HG02840 (cell line): ENCODE results near the gene CD164L2.
"Not testable (repeated sequence)": the region's sequence is repeated elsewhere in the genome, so short reads cannot be mapped to it uniquely, and the experiment has no call there.

Source experiments
- ATAC-seq: cut with Tn5 transposase; IDR thresholded peaks from one replicate; pipeline ENCODE4 v1.9.1; 2021; ENCODE audit warnings: mild to moderate bottlenecking, moderate library complexity, moderate number of reproducible peaks; ENCODE audit not compliant: unreplicated experiment, low FRiP score

The CD164L2 gene

GRCh38 chr1:27405598-27406361 is 22.6 kb upstream of the CD164L2 start:
- ATAC-seq: not testable (repeated sequence)

DNA sequence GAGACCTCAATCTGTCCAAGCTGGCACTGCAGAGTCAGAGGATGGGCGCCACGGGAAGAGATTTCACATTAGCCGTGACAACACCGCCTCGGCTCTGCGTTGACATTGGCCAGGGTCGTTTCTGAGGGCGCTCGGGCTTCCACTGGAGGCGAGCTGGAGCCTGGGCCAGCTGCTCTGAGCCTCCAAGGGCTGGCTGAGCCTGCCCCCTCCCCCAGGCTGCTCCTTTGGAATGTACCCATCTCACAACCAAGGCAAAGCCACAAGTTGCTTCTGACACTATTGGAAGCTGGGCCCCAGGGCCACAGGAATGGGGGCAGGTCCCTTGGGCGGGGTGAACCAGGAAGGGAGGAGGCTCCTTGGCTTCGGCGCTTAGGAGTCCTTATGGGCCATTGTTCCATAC is 21.9 kb upstream of the CD164L2 start:
- no peak for ATAC-seq

DNA sequence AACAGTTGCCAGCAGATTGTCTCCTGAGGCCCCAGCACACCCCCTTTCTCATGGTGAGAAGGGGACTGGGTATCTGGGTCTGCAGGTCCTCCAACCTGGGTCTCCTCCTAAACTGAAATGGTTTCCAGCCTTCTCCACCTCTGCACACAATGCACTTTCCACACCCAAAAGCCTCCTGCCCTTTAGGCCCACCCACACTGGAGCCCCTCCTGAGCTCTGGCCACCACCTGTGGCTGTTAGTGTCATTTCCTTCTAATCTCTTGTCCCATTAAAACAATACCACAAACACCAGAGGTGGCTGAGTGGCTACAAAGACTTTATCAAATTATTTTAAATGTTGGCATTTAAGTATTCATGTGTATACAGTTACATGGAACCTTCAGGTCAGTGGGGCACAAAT is 20.8 kb upstream of the CD164L2 start:
- ATAC-seq: no peak

- no peak for ATAC-seq
Observed at GRCh38 chr1:27403065-27403726, 20.1 kb upstream of the CD164L2 start.

DNA sequence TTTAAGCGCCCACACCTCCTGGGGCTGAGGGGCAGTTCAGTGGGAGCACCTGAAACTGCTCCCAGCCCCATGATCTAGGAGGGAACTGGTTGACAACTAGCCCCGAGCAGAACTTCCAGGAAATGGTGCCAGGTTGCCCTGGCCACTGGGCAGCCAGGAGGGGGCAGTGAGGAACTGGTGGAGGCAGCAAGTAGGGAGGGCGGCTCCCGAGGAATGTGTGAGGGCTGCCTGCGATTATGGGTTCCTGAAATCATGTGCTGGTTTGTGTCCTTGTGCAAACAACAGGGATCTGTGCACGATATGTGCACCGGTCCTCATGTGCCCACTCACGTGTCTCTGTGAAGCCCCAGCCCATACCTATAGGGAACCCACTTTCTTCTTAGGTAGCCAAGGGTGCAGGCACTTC is 19.2 kb upstream of the CD164L2 start:
- no peak for ATAC-seq

DNA sequence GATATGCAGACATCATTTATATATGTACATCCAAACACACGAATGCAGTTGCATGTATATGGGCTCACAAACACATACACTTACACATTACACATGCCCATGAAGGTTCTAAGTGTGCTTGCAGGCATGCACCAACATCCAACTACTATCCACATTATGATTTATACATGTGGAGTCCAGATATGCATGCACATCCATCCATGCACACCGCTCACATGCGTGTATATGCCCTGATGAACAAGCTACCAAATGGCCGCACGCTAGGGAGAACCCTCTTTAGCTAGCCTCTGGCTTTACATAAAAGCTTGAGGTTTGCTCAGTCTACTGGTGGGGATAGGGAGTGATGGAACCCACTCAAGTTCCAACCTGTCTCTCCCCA is 17.8 kb upstream of the CD164L2 start:
- ATAC-seq: no peak

- ATAC-seq: no peak
Observed at GRCh38 chr1:27400082-27400962, 17.2 kb upstream of the CD164L2 start.

GRCh38 chr1:27399251-27400025 is 16.3 kb upstream of the CD164L2 start:
- ATAC-seq: no peak

DNA sequence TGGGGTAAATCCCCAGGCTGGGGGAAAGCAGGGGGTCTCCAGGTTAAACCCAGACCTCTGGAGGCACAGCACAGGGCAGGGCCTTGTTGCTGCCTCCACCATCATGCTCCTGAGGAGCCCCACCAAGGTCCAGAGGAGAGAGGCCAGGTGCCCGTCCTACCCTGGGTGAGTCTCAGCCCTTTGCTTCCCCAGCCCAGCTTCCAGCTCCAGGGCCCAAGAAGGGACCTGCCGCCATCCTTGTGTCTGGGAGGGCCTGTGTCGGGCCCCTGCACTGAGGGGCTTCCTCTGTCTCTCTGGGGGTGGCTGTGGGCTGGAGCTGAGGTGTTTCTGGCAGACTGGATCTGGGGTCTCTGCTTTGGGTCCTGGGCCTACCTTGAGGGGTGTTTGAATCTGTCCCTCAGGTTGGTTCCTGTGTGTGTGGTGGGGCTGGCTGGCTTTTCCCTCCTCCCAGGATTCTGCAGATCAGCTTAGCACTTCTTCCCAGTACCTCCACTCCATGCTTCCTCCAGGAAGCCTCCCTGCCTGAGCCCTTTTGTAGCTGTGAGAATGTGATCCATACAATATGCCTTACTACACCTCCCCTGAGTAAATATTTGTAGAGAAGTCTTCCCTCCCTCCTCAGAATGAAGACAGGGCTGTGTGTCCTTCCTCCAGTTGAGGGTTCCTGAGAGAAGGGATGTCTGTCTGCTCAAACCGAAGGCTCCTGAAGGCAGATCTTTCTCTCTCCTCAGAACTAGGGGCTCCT is 15.4 kb upstream of the CD164L2 start:
- ATAC-seq: no peak

DNA sequence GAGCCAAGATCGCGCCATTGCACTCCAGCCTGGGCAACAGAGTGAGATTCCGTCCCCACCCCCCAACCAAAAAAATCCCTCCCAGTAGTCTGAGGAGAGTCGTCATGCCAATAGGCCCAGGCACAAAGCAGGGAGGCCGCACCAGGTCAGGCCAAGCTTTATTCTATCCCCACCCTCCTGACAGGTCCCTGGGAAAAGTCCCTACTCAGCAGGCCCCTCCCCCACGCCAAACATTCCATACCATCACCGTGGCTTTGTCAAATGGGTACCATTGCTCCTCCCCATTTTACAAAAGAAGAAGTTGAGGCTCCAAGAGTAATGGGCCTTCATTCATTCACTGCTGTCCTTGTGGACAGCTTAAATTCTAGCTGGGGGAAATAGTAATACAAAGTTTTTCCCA is 14.6 kb upstream of the CD164L2 start:
- no peak for ATAC-seq

GRCh38 chr1:27397110-27397509 is 14.0 kb upstream of the CD164L2 start:
- ATAC-seq: no peak

- no peak for ATAC-seq
Observed at GRCh38 chr1:27395441-27396195, 12.5 kb upstream of the CD164L2 start.

DNA sequence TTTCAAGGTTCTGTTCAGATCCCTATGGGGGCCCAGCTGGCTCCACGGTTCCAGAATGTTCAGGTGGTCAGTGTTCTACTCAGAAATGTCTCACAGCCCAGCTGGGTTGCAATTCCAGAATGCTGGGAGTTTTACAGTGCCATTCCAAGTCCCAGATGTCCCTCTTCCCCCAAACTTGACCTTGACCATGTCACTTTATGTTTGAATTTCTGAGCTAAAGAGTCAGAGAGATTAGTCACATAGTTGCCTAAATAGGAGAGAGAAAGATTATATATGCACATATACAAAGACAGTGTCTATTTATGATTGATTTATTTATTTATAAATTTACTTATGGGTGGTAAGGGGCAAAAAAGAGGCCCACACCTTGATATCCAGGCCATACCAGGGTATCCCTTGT is 11.8 kb upstream of the CD164L2 start:
- no peak for ATAC-seq

GRCh38 chr1:27394282-27394658 is 11.1 kb upstream of the CD164L2 start:
- ATAC-seq: no peak

GRCh38 chr1:27393641-27394281 is 10.6 kb upstream of the CD164L2 start:
- no peak for ATAC-seq

DNA sequence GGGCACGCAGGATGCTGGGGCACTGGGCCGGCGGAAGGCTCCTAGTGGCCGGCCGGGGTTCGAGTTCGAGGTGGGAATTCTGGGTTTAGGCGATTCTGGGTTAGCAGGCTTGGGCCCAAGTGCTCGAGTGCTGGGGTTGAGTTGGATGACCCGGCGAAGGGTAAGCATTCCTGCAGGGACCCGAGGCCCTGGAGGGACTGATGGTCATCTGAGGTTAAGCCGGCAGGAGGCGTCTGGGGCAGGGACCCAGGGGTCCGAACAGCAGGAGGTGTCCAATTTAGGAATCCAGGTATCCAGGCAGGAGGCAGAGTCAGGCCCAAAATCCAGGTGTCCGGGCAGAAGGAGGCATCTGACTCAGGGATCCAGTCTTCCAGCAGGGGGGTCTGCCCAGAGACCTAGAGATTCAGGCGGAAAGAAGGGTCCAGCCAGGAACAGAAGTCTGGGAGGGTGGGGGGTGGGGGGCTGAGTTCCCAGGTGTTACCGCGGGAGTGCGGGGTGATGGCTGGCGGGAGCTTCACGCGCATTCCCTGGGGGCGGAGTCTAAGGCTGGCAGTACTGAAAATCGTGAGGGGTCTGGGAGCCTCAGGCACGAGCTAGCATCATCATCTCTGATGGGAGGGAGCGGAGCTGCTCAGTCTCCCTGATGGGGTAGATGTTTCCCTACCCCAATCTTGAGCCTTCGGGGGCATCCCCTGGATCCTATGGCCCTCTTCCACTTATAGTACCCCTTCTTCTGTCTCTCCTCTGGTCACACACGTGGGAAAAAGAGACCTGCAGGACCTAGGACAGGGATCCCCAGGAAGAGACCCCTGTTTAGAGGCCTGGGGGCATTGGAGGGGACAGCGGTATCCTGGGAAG is 9.9 kb upstream of the CD164L2 start:
- ATAC-seq: no peak

DNA sequence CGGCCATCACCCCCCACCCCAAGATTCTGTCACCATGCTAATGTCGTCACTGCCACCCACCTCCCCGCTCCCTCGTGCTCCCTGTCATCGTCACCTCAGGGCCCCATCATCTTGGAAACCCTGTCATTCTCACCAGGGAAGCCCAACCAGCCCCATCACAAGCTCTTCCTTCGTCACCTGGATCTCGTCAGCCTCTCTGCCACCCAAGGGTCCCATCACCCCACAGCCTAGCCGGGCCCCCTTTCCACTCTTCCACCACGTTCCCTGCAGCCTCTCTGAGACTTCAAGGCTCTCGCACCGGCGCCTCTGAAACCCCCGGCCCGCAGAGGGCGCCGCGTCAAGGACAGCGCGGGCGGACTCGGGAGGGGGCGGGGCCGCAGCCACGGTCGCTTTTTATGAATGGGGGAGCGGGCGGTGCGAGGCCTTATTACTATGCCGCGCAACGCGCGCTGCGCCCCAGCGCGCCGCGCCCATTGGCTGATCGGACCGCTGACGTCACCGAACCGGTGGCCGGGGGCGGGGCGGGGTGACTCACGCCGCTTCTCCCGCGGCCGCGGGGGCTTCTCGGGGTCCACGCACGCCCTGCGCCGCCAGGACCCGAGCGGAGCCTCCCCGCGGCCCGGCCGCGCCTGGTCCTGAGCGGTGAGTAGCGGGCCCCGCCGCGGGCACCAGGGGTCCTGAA is 9.1 kb upstream of the CD164L2 start, which contains the start of gene GPR3:
GPR3 (plus strand) TSS at position 527 of the 682 bp plus-strand sequence. CDS start 1,177 bp downstream, outside the sequence.
- peak; percentile 80 for ATAC-seq
